ENCODE data around the gene CENPN. TPM values are rescaled to one million over a fixed set of nuclear protein-coding genes. Genes with fewer than 3 reads are reported as not detected.

The CENPN gene
- polyA plus RNA-seq, 1 donor: 14.8 TPM

GRCh38 chr16:80973991-80974390, 33.0 kb upstream of the CENPN start:
- Histone ChIP-seq H3K4me3 (ENCODE audit: low read length) (no peak overlapping the region), H3K9me3 (ENCODE audit: control insufficient read depth, low read depth, low read length) (no peaks in the 10 kb centered on the region), H3K36me3 (ENCODE audit: control insufficient read depth, insufficient read depth, low read length) (peaks cover 3% of the 10 kb centered on the region), H3K27ac (ENCODE audit: low read length) (no peak overlapping the region), H3K4me1 (ENCODE audit: control insufficient read depth, insufficient read depth, low read length) (no peaks in the 10 kb centered on the region), H3K27me3 (ENCODE audit: control insufficient read depth, insufficient read depth, low read length) (no peaks in the 10 kb centered on the region)
- 86% methylated on average over 1 of the region's 4 CpGs for WGBS (ENCODE audit: insufficient coverage, low lambda C conversion rate)
- no peak for DNase-seq

- H3K36me3 ChIP-seq (ENCODE audit: control insufficient read depth, insufficient read depth, low read length): peaks cover 5% of the 10 kb centered on the region
- DNase-seq: no peak
- H3K27me3 ChIP-seq (ENCODE audit: control insufficient read depth, insufficient read depth, low read length): no peaks in the 10 kb centered on the region
- no peaks in the 10 kb centered on the region for H3K4me1 ChIP-seq (ENCODE audit: control insufficient read depth, insufficient read depth, low read length)
- WGBS (ENCODE audit: insufficient coverage, low lambda C conversion rate): no CpG with 5 or more reads among the region's 6 CpGs
- H3K9me3 ChIP-seq (ENCODE audit: control insufficient read depth, low read depth, low read length): no peaks in the 10 kb centered on the region
- no peak overlapping the region for H3K4me3 ChIP-seq (ENCODE audit: low read length)
- no peak overlapping the region for H3K27ac ChIP-seq (ENCODE audit: low read length)
These were observed 32.2 kb upstream of the CENPN start for GRCh38 chr16:80974649-80975376.

GRCh38 chr16:80976946-80977345, 30.1 kb upstream of the CENPN start:
- Histone ChIP-seq H3K27ac (ENCODE audit: low read length) (no peak overlapping the region), H3K4me1 (ENCODE audit: control insufficient read depth, insufficient read depth, low read length) (no peaks in the 10 kb centered on the region), H3K36me3 (ENCODE audit: control insufficient read depth, insufficient read depth, low read length) (peaks cover 9% of the 10 kb centered on the region), H3K4me3 (ENCODE audit: low read length) (no peak overlapping the region), H3K9me3 (ENCODE audit: control insufficient read depth, low read depth, low read length) (no peaks in the 10 kb centered on the region), H3K27me3 (ENCODE audit: control insufficient read depth, insufficient read depth, low read length) (no peaks in the 10 kb centered on the region)
- WGBS (ENCODE audit: insufficient coverage, low lambda C conversion rate): no CpG with 5 or more reads among the region's 1 CpG
- DNase-seq: no peak

GRCh38 chr16:80981103-80981502, 25.9 kb upstream of the CENPN start:
- Histone ChIP-seq H3K27me3 (ENCODE audit: control insufficient read depth, insufficient read depth, low read length) (no peaks in the 10 kb centered on the region), H3K4me1 (ENCODE audit: control insufficient read depth, insufficient read depth, low read length) (no peaks in the 10 kb centered on the region), H3K36me3 (ENCODE audit: control insufficient read depth, insufficient read depth, low read length) (peaks cover 6% of the 10 kb centered on the region), H3K27ac (ENCODE audit: low read length) (no peak overlapping the region), H3K4me3 (ENCODE audit: low read length) (no peak overlapping the region), H3K9me3 (ENCODE audit: control insufficient read depth, low read depth, low read length) (no peaks in the 10 kb centered on the region)
- no peak for DNase-seq

GRCh38 chr16:80982646-80983045, 24.4 kb upstream of the CENPN start:
- Histone ChIP-seq H3K4me3 (ENCODE audit: low read length) (no peak overlapping the region), H3K27me3 (ENCODE audit: control insufficient read depth, insufficient read depth, low read length) (no peaks in the 10 kb centered on the region), H3K36me3 (ENCODE audit: control insufficient read depth, insufficient read depth, low read length) (peaks cover 6% of the 10 kb centered on the region), H3K4me1 (ENCODE audit: control insufficient read depth, insufficient read depth, low read length) (no peaks in the 10 kb centered on the region), H3K27ac (ENCODE audit: low read length) (no peak overlapping the region), H3K9me3 (ENCODE audit: control insufficient read depth, low read depth, low read length) (no peaks in the 10 kb centered on the region)
- WGBS (ENCODE audit: insufficient coverage, low lambda C conversion rate): 83% methylated on average over 1 of the region's 4 CpGs
- no peak for DNase-seq

GRCh38 chr16:80984124-80984892, 22.7 kb upstream of the CENPN start:
- H3K27ac ChIP-seq (ENCODE audit: low read length): no peak overlapping the region
- peaks cover 6% of the 10 kb centered on the region for H3K36me3 ChIP-seq (ENCODE audit: control insufficient read depth, insufficient read depth, low read length)
- H3K27me3 ChIP-seq (ENCODE audit: control insufficient read depth, insufficient read depth, low read length): no peaks in the 10 kb centered on the region
- DNase-seq: no peak
- WGBS (ENCODE audit: insufficient coverage, low lambda C conversion rate): 62% methylated on average over 3 of the region's 6 CpGs
- no peaks in the 10 kb centered on the region for H3K4me1 ChIP-seq (ENCODE audit: control insufficient read depth, insufficient read depth, low read length)
- no peaks in the 10 kb centered on the region for H3K9me3 ChIP-seq (ENCODE audit: control insufficient read depth, low read depth, low read length)
- no peak overlapping the region for H3K4me3 ChIP-seq (ENCODE audit: low read length)

GRCh38 chr16:80985611-80986010, 21.4 kb upstream of the CENPN start:
- Histone ChIP-seq H3K27ac (ENCODE audit: low read length) (no peak overlapping the region), H3K9me3 (ENCODE audit: control insufficient read depth, low read depth, low read length) (no peaks in the 10 kb centered on the region), H3K27me3 (ENCODE audit: control insufficient read depth, insufficient read depth, low read length) (no peaks in the 10 kb centered on the region), H3K36me3 (ENCODE audit: control insufficient read depth, insufficient read depth, low read length) (peaks cover under 1% of the 10 kb centered on the region), H3K4me3 (ENCODE audit: low read length) (no peak overlapping the region), H3K4me1 (ENCODE audit: control insufficient read depth, insufficient read depth, low read length) (no peaks in the 10 kb centered on the region)
- 31% methylated on average over 2 of the region's 2 CpGs for WGBS (ENCODE audit: insufficient coverage, low lambda C conversion rate)
- DNase-seq: no peak

- no peaks in the 10 kb centered on the region for H3K4me1 ChIP-seq (ENCODE audit: control insufficient read depth, insufficient read depth, low read length)
- peaks cover 2% of the 10 kb centered on the region for H3K36me3 ChIP-seq (ENCODE audit: control insufficient read depth, insufficient read depth, low read length)
- H3K9me3 ChIP-seq (ENCODE audit: control insufficient read depth, low read depth, low read length): no peaks in the 10 kb centered on the region
- WGBS (ENCODE audit: insufficient coverage, low lambda C conversion rate): 91% methylated on average over 1 of the region's 2 CpGs
- no peaks in the 10 kb centered on the region for H3K27me3 ChIP-seq (ENCODE audit: control insufficient read depth, insufficient read depth, low read length)
- H3K27ac ChIP-seq (ENCODE audit: low read length): no peak overlapping the region
- DNase-seq: no peak
- no peak overlapping the region for H3K4me3 ChIP-seq (ENCODE audit: low read length)
These were observed 20.5 kb upstream of the CENPN start for GRCh38 chr16:80986557-80986956.

- Histone ChIP-seq H3K27me3 (ENCODE audit: control insufficient read depth, insufficient read depth, low read length) (no peaks in the 10 kb centered on the region), H3K4me3 (ENCODE audit: low read length) (no peak overlapping the region), H3K4me1 (ENCODE audit: control insufficient read depth, insufficient read depth, low read length) (no peaks in the 10 kb centered on the region), H3K9me3 (ENCODE audit: control insufficient read depth, low read depth, low read length) (no peaks in the 10 kb centered on the region), H3K36me3 (ENCODE audit: control insufficient read depth, insufficient read depth, low read length) (peaks cover 2% of the 10 kb centered on the region), H3K27ac (ENCODE audit: low read length) (no peak overlapping the region)
- no peak for DNase-seq
- WGBS (ENCODE audit: insufficient coverage, low lambda C conversion rate): 96% methylated on average over 4 of the region's 7 CpGs
These were observed 18.3 kb upstream of the CENPN start for GRCh38 chr16:80988756-80989155.

- Histone ChIP-seq H3K9me3 (ENCODE audit: control insufficient read depth, low read depth, low read length) (no peaks in the 10 kb centered on the region), H3K27me3 (ENCODE audit: control insufficient read depth, insufficient read depth, low read length) (no peaks in the 10 kb centered on the region), H3K4me1 (ENCODE audit: control insufficient read depth, insufficient read depth, low read length) (peaks cover 3% of the 10 kb centered on the region), H3K4me3 (ENCODE audit: low read length) (no peak overlapping the region), H3K27ac (ENCODE audit: low read length) (no peak overlapping the region), H3K36me3 (ENCODE audit: control insufficient read depth, insufficient read depth, low read length) (peaks cover 2% of the 10 kb centered on the region)
- WGBS (ENCODE audit: insufficient coverage, low lambda C conversion rate): 0% methylated on average over 1 of the region's 2 CpGs
- DNase-seq: no peak
These were observed 17.2 kb upstream of the CENPN start for GRCh38 chr16:80989801-80990200.
